ENCODE results near the gene PXDN.

Gene PXDN

GRCh38 chr2:1590596-1591460 lies 153.5 kb downstream of the PXDN start:
- no peak for DNase-seq

GRCh38 chr2:1588978-1589621 lies 155.2 kb downstream of the PXDN start:
- no peak for DNase-seq

- DNase-seq: no peak
Measured at GRCh38 chr2:1588051-1588977, 156.0 kb downstream of the PXDN start.

GRCh38 chr2:1586923-1587840 lies 157.1 kb downstream of the PXDN start:
- DNase-seq: no peak

GRCh38 chr2:1586251-1586922 lies 157.9 kb downstream of the PXDN start:
- no peak for DNase-seq

GRCh38 chr2:1585635-1586034 lies 158.7 kb downstream of the PXDN start:
- DNase-seq: no peak

- DNase-seq: no peak
Measured at GRCh38 chr2:1584691-1585485, 159.4 kb downstream of the PXDN start.

GRCh38 chr2:1584051-1584531 lies 160.2 kb downstream of the PXDN start:
- DNase-seq: no peak

- DNase-seq: no peak
Measured at GRCh38 chr2:1582891-1583341, 161.4 kb downstream of the PXDN start.

- no peak for DNase-seq
Measured at GRCh38 chr2:1581965-1582625, 162.2 kb downstream of the PXDN start.
